Spleen (tissue), 7 donors: ENCODE measurements around the gene ST8SIA6.

Source experiments
- POLR2A ChIP-seq, 3 donors: fragments of 450-650 bp; IDR thresholded peaks; one replicate each; pipeline ENCODE4 v1.5.1; 2017; ENCODE audit warnings: antibody characterized with exemption in 3 of 3, mild to moderate bottlenecking in 1 of 3
- TF ChIP-seq, protein P1 (sequence below), 11 experiments: fragments of 200-600 bp in 7 of 11; fragments of 450-650 bp in 4 of 11; sonication (generic) in 4 of 11; IDR thresholded peaks in 8 of 11; conservative IDR thresholded peaks in 3 of 11; 1 replicate in 7 of 11; 2 replicates in 4 of 11; pipeline versions ENCODE4 v1.4.0 to v1.8.0; 2016 to 2021; ENCODE audit warnings: antibody characterized with exemption in 11 of 11, inconsistent platforms in 4 of 11, mild to moderate bottlenecking in 1 of 11
- donor health status: DM: no; HTN: no; CAD: no; lungs with moderate emphysema.
- donor health status: DM: no; HTN: no; CAD: no.
- donor health status: DM: no; HTN: no; CAD: no.

DNA sequence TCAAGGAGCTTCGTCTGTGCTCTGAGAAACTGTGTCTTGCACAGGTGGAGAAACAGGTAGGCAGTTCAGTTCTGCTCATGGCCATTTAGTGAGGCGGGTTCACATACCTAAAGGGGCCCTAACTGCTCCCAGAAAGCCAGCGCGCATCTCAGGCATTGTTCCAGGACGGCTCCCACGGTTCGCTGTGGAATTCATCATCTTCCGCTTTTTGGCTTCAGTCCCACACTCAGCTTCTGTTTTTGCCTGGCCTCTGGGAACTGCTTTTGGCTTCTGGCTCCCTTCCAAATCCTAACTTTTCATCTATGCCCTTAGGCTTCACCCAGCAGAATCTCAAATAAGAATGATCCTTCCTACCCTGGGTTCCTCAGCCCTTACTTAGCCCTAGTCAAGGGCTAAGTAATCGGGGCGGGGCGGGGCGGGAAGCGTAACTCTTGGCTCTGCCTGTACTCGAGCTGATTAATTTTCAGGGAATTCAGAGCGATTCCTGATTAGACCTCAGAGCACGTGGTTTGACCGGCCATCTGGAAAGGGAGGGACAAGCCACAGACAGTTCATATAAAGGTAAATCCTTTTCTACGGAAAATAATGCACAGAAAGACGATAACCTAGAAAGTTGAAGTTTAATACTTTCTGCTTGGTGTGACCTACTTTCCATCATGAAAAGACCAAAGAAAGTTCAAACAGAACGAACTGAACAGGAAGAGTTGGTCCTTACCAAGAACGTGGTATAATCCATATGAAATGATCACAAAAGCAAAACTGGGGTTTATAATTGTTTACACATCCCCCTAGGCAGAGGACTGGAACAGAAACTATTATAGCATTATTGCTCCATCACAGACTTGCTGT is 105.7 kb downstream of the ST8SIA6 start:
- no peak for TF ChIP-seq POLR2A (IDR thresholded peaks at IDR 0.05)
- TF ChIP-seq, protein P1, sequence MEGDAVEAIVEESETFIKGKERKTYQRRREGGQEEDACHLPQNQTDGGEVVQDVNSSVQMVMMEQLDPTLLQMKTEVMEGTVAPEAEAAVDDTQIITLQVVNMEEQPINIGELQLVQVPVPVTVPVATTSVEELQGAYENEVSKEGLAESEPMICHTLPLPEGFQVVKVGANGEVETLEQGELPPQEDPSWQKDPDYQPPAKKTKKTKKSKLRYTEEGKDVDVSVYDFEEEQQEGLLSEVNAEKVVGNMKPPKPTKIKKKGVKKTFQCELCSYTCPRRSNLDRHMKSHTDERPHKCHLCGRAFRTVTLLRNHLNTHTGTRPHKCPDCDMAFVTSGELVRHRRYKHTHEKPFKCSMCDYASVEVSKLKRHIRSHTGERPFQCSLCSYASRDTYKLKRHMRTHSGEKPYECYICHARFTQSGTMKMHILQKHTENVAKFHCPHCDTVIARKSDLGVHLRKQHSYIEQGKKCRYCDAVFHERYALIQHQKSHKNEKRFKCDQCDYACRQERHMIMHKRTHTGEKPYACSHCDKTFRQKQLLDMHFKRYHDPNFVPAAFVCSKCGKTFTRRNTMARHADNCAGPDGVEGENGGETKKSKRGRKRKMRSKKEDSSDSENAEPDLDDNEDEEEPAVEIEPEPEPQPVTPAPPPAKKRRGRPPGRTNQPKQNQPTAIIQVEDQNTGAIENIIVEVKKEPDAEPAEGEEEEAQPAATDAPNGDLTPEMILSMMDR (IDR thresholded peaks at IDR 0.05 in 8 of 11, conservative IDR thresholded peaks at IDR 0.05 in 3 of 11) = no peak
